Eye (tissue), 1 donor: ENCODE data around the gene PRAMEF13.
"Not testable (repeated sequence)": the region's sequence is repeated elsewhere in the genome, so short reads cannot be mapped to it uniquely, and the experiment has no call there.

ENCODE experiments used
- DNase-seq: peaks from one replicate; pipeline ENCODE4 v3.0.0-alpha.2; 2015

Gene PRAMEF13

DNA sequence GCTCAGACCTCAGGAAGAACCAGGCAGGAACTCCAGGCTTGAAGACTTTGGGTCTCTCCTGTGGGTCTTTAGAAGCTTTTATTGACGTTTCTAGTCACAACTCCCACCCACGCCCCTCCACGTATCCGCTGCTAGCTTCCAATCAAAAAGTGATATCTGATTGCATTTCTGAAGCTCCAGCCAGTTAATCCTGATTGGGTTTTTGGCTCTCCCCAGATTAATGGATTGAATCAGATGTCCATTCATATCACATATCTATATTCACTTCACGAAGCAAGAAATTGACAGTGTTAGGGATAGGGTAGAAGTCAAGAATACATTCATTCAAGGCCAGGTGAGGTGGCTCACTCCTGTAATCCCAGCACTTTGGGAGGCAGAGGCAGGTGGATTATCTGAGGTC is 45.3 kb downstream of the PRAMEF13 start, which contains the start of gene PRAMEF26:
Gene PRAMEF26, minus strand, starts transcription at position 101 of the 400 bp plus-strand sequence. CDS start 2,914 bp downstream, outside the sequence.
- not testable (repeated sequence) for DNase-seq
